Chondrocyte (in vitro differentiated cells): ENCODE measurements around the gene MRPL49. TPM values are rescaled to one million over a fixed set of nuclear protein-coding genes. Genes with fewer than 3 reads are reported as not detected.

ENCODE experiments used
- DNase-seq: peaks from one replicate; pipeline ENCODE4 v3.0.0; 2021; ENCODE audit warnings: mixed read lengths, low spot score
- H3K27ac Mint-ChIP-seq: one replicate; pipeline ENCODE4 v1.8.0; 2021; ENCODE audit warnings: mild to moderate bottlenecking, moderate library complexity, mixed read lengths; ENCODE audit not compliant: unreplicated experiment
- H3K27me3 Mint-ChIP-seq: 2 replicates; pipeline ENCODE4 v1.8.0; 2021; ENCODE audit warnings: low read depth, mixed read lengths
- H3K36me3 Mint-ChIP-seq: 2 replicates; pipeline ENCODE4 v1.8.0; 2021; ENCODE audit warnings: low read depth, mixed read lengths
- H3K4me1 Mint-ChIP-seq: 2 replicates; pipeline ENCODE4 v1.8.0; 2021; ENCODE audit warnings: low read depth, mild to moderate bottlenecking, mixed read lengths
- H3K4me3 Mint-ChIP-seq: one replicate; pipeline ENCODE4 v1.8.0; 2021; ENCODE audit warnings: mild to moderate bottlenecking, moderate library complexity, mixed read lengths; ENCODE audit not compliant: unreplicated experiment
- H3K9me3 Mint-ChIP-seq: 2 replicates; pipeline ENCODE4 v1.8.0; 2021; ENCODE audit warnings: low read depth, mixed read lengths
- CTCF ChIP-seq: fragments of 200-600 bp; sonication (generic); IDR thresholded peaks from 2 replicates; pipeline ENCODE4 v1.5.0; 2021; ENCODE audit warnings: antibody characterized with exemption, mild to moderate bottlenecking, moderate library complexity
- total RNA-seq: library from RNA; stranded (reverse); gene quantifications from 3 replicates; pipeline ENCODE4 v1.2.1, GENCODE V29; 2021

Gene MRPL49
- total RNA-seq, 1 donor from 2014 or later = 37.2 TPM

DNA sequence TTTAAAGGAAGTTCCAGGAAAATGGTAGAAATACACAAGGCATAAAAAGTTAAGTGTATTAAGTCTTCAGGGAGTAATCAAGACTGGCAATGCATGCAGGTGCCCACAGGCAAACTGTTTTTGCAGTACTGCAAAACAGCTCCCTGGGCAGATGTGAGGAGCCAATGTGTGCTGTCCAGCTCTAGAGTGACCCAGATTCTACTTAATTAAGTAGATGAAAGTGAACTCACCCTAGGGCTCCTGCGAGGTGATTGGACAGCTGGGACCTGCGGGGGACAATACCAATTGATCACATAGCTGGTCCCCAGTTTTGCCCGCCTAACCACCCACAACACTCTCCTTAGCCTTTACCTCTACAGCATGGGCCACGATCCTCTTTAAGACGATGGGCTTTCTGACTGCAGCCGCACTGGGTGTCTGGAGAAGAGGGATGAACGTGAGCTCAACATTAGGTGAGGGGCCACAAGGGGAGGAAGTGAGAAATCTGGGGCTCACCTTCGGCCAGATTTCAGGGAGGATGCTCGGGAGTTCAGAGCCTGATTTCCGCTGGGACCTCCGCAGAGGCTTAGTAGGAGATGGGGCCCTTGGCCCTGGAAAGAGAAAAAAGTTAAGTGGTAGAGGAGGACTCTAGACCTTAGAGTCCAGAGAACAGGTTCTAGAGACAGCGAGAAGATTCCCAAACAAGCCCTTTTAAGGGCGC is 38.8 kb upstream of the MRPL49 start:
- Mint-ChIP-seq H3K4me3 (peak overlapping the region; percentile 95), H3K36me3 (peaks cover 9% of the 10 kb centered on the region)

DNA sequence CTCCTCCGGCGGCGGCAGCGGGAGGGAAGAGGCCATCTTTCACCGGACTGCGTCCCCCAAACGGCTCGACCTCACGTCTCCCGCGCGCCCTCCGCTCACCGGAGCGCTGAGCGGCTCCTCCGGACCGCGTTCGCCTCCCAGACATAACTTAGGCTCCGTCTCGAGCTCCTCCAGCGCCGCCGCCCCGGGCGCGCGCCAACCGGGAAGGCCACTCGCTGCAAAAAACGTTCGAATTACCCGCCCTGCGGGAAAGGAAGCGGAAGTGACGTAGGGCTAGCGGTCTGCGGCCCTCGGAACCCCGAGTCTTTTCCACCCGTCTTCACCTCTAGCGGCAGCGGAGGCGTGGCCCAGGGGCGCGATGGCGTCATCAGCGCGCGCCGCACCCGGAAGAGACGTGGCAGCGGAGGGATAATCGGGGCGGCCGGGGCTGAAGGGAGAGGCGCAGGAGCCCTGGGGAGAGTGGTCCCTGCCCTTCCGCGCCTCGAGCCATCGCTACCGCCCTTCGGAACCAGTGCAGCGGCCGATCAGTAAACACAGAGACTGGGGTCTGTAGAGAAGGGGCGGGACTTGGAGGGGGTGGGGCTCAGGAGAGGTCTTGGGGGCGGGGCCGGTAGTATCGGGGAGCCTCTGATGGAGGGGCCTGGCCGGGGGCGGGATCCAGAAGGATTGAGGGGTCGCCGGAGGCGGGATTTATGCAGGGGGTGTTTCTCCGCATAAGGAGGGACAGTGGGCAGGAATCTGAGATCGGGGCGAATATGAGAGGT is 38.1 kb upstream of the MRPL49 start, which contains the start of the genes CDCA5 and ZFPL1:
CDCA5 (minus strand) TSS at position 207 of the 764 bp plus-strand sequence; CDS start at position 145, 62 bp downstream.
ZFPL1 (plus strand) TSS at position 389 of the 764 bp plus-strand sequence. CDS start 477 bp downstream, outside the sequence.
- Mint-ChIP-seq H3K9me3 (no peaks in the 10 kb centered on the region), H3K4me1 (peaks cover 31% of the 10 kb centered on the region), H3K36me3 (peaks cover 16% of the 10 kb centered on the region), H3K4me3 (peak within 1 kb of the TSS; percentile 95), H3K27ac (peak within 1 kb of the TSS; percentile 99), H3K27me3 (no peaks in the 10 kb centered on the region)
- no peak for TF ChIP-seq CTCF
- peak; percentile 99 for DNase-seq

More for the DNA sequence above, 38.8 kb upstream of the MRPL49 start:
- Mint-ChIP-seq H3K27ac (peak overlapping the region; percentile 99), H3K4me1 (peaks cover 31% of the 10 kb centered on the region), H3K9me3 (no peaks in the 10 kb centered on the region), H3K27me3 (no peaks in the 10 kb centered on the region)
- TF ChIP-seq CTCF = no peak
- no peak for DNase-seq

DNA sequence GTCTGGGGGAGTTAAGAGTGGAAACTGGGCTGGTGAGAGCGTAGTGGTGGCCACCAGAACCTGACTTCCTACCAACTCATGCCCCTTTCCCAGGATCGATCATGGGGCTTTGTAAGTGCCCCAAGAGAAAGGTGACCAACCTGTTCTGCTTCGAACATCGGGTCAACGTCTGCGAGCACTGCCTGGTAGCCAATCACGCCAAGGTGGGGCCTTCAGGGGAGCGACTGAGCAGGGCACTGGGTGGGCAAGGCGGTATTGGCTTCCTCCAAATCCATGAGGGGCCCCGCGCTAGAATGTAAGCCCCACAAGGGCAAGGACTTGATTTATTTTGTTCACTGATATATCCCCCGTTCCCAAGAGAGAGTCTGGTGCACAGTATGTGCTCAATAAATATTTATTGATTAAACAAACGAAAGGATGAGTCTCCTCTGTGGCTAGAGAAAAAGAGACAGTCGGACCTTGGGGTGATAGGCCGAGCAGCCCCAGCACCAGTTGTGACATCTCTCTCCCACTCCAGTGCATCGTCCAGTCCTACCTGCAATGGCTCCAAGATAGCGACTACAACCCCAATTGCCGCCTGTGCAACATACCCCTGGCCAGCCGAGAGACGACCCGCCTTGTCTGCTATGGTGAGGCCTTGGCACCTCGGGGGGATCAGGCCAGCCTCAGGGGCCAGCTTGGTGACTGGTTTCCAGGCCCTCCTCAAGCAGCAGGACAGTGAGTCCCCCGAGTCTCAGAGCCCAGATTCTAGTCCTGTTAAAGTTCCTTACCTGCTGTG is 37.3 kb upstream of the MRPL49 start:
- Mint-ChIP-seq H3K36me3 (peaks cover 23% of the 10 kb centered on the region), H3K27ac (peak overlapping the region; percentile 99), H3K4me3 (peak overlapping the region; percentile 95)

DNA sequence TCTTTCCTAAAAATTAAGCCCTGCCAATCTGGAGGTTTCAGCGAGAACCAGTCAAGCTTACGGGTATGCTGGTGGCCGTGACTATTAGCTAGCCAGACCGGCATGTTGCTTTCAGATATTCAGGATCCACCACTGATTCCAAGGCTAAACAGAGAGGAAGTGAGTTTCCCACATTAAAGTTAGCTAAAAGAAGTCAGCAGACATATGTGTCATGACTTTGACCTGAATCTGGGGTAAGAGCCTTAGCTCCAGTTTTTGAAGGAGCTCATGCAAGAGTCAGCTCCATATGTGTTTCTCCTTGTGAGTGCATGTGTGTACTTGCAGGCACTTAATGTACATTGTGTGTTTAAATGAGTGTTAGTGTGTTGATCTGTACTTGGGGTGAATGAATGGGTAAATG is 36.7 kb upstream of the MRPL49 start:
- Mint-ChIP-seq H3K4me1 (peaks cover 31% of the 10 kb centered on the region), H3K9me3 (no peaks in the 10 kb centered on the region), H3K27me3 (no peaks in the 10 kb centered on the region), H3K27ac (peak overlapping the region; percentile 99), H3K4me3 (peak overlapping the region; percentile 95), H3K36me3 (peaks cover 23% of the 10 kb centered on the region)
- no peak for TF ChIP-seq CTCF
- DNase-seq = no peak

More for the DNA sequence above, 37.3 kb upstream of the MRPL49 start:
- no peak for TF ChIP-seq CTCF
- Mint-ChIP-seq H3K4me1 (peaks cover 31% of the 10 kb centered on the region), H3K9me3 (no peaks in the 10 kb centered on the region), H3K27me3 (no peaks in the 10 kb centered on the region)
- no peak for DNase-seq

GRCh38 chr11:65086809-65087208 is 35.3 kb upstream of the MRPL49 start:
- DNase-seq = no peak
- Mint-ChIP-seq H3K27ac (no peak overlapping the region), H3K27me3 (no peaks in the 10 kb centered on the region), H3K4me3 (no peak overlapping the region), H3K9me3 (no peaks in the 10 kb centered on the region), H3K4me1 (peaks cover 31% of the 10 kb centered on the region), H3K36me3 (peaks cover 23% of the 10 kb centered on the region)
- TF ChIP-seq CTCF = no peak
